ENCODE measurements around the gene POU6F1.

Gene POU6F1

GRCh38 chr12:51242876-51243275 is 25.0 kb upstream of the POU6F1 start (continued):
- TF ChIP-seq CREB5 (CRISPR knock-in tag; IDR thresholded peaks at IDR 0.05; ENCODE audit: low read depth), result no peak
- no peak for TF ChIP-seq TOX (CRISPR knock-in tag; IDR thresholded peaks at IDR 0.05; ENCODE audit: borderline replicate concordance)
- TF ChIP-seq GLIS3 (CRISPR knock-in tag; IDR thresholded peaks at IDR 0.05), result no peak
- no peak for TF ChIP-seq ZC3H10 (CRISPR knock-in tag; IDR thresholded peaks at IDR 0.05)
- no peak for TF ChIP-seq ZNF8 (CRISPR knock-in tag; IDR thresholded peaks at IDR 0.05)

GRCh38 chr12:51242120-51242519 is 24.3 kb upstream of the POU6F1 start:
- no peak for TF ChIP-seq BACH2 (CRISPR knock-in tag; IDR thresholded peaks at IDR 0.05; ENCODE audit: borderline replicate concordance)
- no peak for TF ChIP-seq SNAI2 (CRISPR knock-in tag; IDR thresholded peaks at IDR 0.05)
- no peak for TF ChIP-seq ISL1 (CRISPR knock-in tag; IDR thresholded peaks at IDR 0.05)
- TF ChIP-seq OSR1 (CRISPR knock-in tag; IDR thresholded peaks at IDR 0.05), result no peak
- no peak for TF ChIP-seq RARB (CRISPR knock-in tag; IDR thresholded peaks at IDR 0.05)
- no peak for TF ChIP-seq PPARA (CRISPR knock-in tag; IDR thresholded peaks at IDR 0.05; ENCODE audit: borderline replicate concordance)
- TF ChIP-seq ZNF8 (CRISPR knock-in tag; IDR thresholded peaks at IDR 0.05), result no peak
- no peak for TF ChIP-seq TOX (CRISPR knock-in tag; IDR thresholded peaks at IDR 0.05; ENCODE audit: borderline replicate concordance)
- no peak for TF ChIP-seq TCF4 (CRISPR knock-in tag; IDR thresholded peaks at IDR 0.05; ENCODE audit: borderline replicate concordance)
- TF ChIP-seq ARNTL (CRISPR knock-in tag; IDR thresholded peaks at IDR 0.05; ENCODE audit: borderline replicate concordance, low read depth), result no peak
- TF ChIP-seq TSHZ2 (CRISPR knock-in tag; IDR thresholded peaks at IDR 0.05), result no peak
- TF ChIP-seq ZC3H10 (CRISPR knock-in tag; IDR thresholded peaks at IDR 0.05), result no peak
- TF ChIP-seq PATZ1 (CRISPR knock-in tag; IDR thresholded peaks at IDR 0.05; ENCODE audit: borderline replicate concordance), result no peak
- TF ChIP-seq GLIS3 (CRISPR knock-in tag; IDR thresholded peaks at IDR 0.05), result no peak
- no peak for TF ChIP-seq CSDC2 (CRISPR knock-in tag; IDR thresholded peaks at IDR 0.05)
- no peak for TF ChIP-seq ZFP3 (CRISPR knock-in tag; IDR thresholded peaks at IDR 0.05)
- TF ChIP-seq ZFP30 (CRISPR knock-in tag; IDR thresholded peaks at IDR 0.05), result no peak
- no peak for TF ChIP-seq POU6F1 (CRISPR knock-in tag; IDR thresholded peaks at IDR 0.05; ENCODE audit: borderline replicate concordance, low read depth)
- TF ChIP-seq ZNF70 (CRISPR knock-in tag; IDR thresholded peaks at IDR 0.05), result no peak
- TF ChIP-seq CSRNP3 (CRISPR knock-in tag; IDR thresholded peaks at IDR 0.05), result no peak
- ATAC-seq, result no peak

- no peak for ATAC-seq
- TF ChIP-seq ZFP3 (CRISPR knock-in tag; IDR thresholded peaks at IDR 0.05) (no peak), ARNTL (CRISPR knock-in tag; IDR thresholded peaks at IDR 0.05; ENCODE audit: borderline replicate concordance, low read depth) (no peak), TSHZ2 (CRISPR knock-in tag; IDR thresholded peaks at IDR 0.05) (no peak), ZNF70 (CRISPR knock-in tag; IDR thresholded peaks at IDR 0.05) (no peak), ZNF565 (CRISPR knock-in tag; conservative IDR thresholded peaks at IDR 0.05; ENCODE audit: low read depth) (no peak), ZFP30 (CRISPR knock-in tag; IDR thresholded peaks at IDR 0.05) (no peak), TOX (CRISPR knock-in tag; IDR thresholded peaks at IDR 0.05; ENCODE audit: borderline replicate concordance) (no peak), PATZ1 (CRISPR knock-in tag; IDR thresholded peaks at IDR 0.05; ENCODE audit: borderline replicate concordance) (no peak), ESRRG (CRISPR knock-in tag; IDR thresholded peaks at IDR 0.05) (no peak), ISL1 (CRISPR knock-in tag; IDR thresholded peaks at IDR 0.05) (no peak)
These were observed 23.1 kb upstream of the POU6F1 start for GRCh38 chr12:51240971-51241370.
